ENCODE measurements around the gene EPB41L5. TPM values are rescaled to one million over a fixed set of nuclear protein-coding genes. Genes with fewer than 3 reads are reported as not detected.

Gene EPB41L5
- total RNA-seq, 1 experiment from 2014 or later: 19.0 TPM

DNA sequence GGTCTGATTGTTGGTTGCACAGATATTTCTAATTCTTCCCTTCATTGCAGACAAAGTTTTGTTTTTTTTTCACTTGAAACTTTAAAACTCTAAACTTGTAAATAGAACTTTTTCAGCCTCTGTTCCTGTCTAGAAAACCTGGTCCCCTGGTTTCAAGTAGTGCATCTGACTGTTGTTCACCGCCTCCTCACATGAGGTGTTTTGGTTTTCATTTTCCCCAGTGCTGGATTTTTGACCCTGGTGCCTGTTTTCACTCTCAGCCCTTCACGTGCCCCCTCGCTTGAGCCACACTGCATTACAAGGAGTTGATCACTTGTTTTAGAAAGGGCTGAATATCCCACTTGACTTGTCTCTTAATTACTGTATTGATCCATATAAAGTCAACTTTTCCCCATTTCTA, 110.2 kb downstream of the EPB41L5 start:
- TF ChIP-seq CTCF (IDR thresholded peaks at IDR 0.05; ENCODE audit: unreplicated experiment): no peak
- ChIA-PET CTCF (interaction anchor here (0.6 to 0.7 kb wide), 2 partner anchors 53 to 529 kb away, joined by 3 read pairs; no protein-coding TSS in a partner anchor), POLR2A (no interaction called here)
- Mint-ChIP-seq H3K4me3 (ENCODE audit: unreplicated experiment) (no peak overlapping the region), H3K9me3 (ENCODE audit: unreplicated experiment) (no peaks in the 10 kb centered on the region), H3K27me3 (ENCODE audit: insufficient read depth, unreplicated experiment) (no peaks in the 10 kb centered on the region), H3K4me1 (ENCODE audit: insufficient read depth, unreplicated experiment) (no peaks in the 10 kb centered on the region), H3K36me3 (ENCODE audit: insufficient read depth, unreplicated experiment) (peaks cover 6% of the 10 kb centered on the region), H3K27ac (ENCODE audit: low read depth, unreplicated experiment) (no peak overlapping the region)
- intact Hi-C loops (cut with micrococcal nuclease): no loop called here
- no peak for DNase-seq (ENCODE audit: unreplicated experiment)
- BruUV-seq (replicated peaks): no TSS peak

- intact Hi-C loops (cut with micrococcal nuclease): no loop called here
- H3K27me3 Mint-ChIP-seq (ENCODE audit: insufficient read depth, unreplicated experiment): no peaks in the 10 kb centered on the region
- no peak for TF ChIP-seq CTCF (IDR thresholded peaks at IDR 0.05; ENCODE audit: unreplicated experiment)
- H3K27ac Mint-ChIP-seq (ENCODE audit: low read depth, unreplicated experiment): no peak overlapping the region
- no TSS peak for BruUV-seq (replicated peaks)
- no peak for DNase-seq (ENCODE audit: unreplicated experiment)
- CTCF ChIA-PET: no interaction called here
- no peaks in the 10 kb centered on the region for H3K9me3 Mint-ChIP-seq (ENCODE audit: unreplicated experiment)
- POLR2A ChIA-PET: no interaction called here
- no peak overlapping the region for H3K4me3 Mint-ChIP-seq (ENCODE audit: unreplicated experiment)
- peaks cover 6% of the 10 kb centered on the region for H3K36me3 Mint-ChIP-seq (ENCODE audit: insufficient read depth, unreplicated experiment)
- H3K4me1 Mint-ChIP-seq (ENCODE audit: insufficient read depth, unreplicated experiment): no peaks in the 10 kb centered on the region
These were observed 112.3 kb downstream of the EPB41L5 start for GRCh38 chr2:120125195-120125594.

- Mint-ChIP-seq H3K9me3 (ENCODE audit: unreplicated experiment) (no peaks in the 10 kb centered on the region), H3K4me1 (ENCODE audit: insufficient read depth, unreplicated experiment) (peaks cover 6% of the 10 kb centered on the region), H3K27me3 (ENCODE audit: insufficient read depth, unreplicated experiment) (no peaks in the 10 kb centered on the region), H3K4me3 (ENCODE audit: unreplicated experiment) (no peak overlapping the region), H3K27ac (ENCODE audit: low read depth, unreplicated experiment) (no peak overlapping the region), H3K36me3 (ENCODE audit: insufficient read depth, unreplicated experiment) (peaks cover 5% of the 10 kb centered on the region)
- ChIA-PET POLR2A (no interaction called here), CTCF (interaction anchor here (0.6 to 0.8 kb wide), 2 partner anchors 11 to 18 kb away, joined by 3 read pairs; no protein-coding TSS in a partner anchor)
- no peak for TF ChIP-seq CTCF (IDR thresholded peaks at IDR 0.05; ENCODE audit: unreplicated experiment)
- no TSS peak for BruUV-seq (replicated peaks)
- DNase-seq (ENCODE audit: unreplicated experiment): no peak
- intact Hi-C loops (cut with micrococcal nuclease): no loop called here
These were observed 115.3 kb downstream of the EPB41L5 start for GRCh38 chr2:120128216-120128615.

DNA sequence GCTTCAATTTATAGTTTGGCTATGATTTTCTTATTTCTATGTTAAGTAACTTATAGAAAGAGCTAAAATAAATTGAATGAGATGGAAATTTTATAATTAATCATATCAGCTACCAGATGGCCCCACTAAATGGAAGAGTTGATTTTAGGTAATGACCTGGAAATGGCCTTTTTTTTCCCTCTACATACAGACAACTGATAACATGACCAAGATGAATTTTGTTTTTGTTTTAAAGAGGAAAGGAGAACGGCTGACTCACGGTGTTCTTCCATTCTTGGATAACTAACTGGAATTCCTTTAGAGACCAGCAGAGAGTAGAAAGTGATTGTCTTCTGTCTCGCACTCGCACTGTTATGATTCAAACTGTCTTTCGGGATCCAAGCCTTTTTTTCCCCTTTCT, 119.3 kb downstream of the EPB41L5 start:
- H3K27ac Mint-ChIP-seq (ENCODE audit: low read depth, unreplicated experiment): no peak overlapping the region
- POLR2A ChIA-PET: interaction anchor here (0.7 to 0.8 kb wide), 2 partner anchors 20 to 100 kb away, joined by 3 to 5 read pairs; no protein-coding TSS in a partner anchor

More for the DNA sequence above, 119.3 kb downstream of the EPB41L5 start:
- no peaks in the 10 kb centered on the region for H3K27me3 Mint-ChIP-seq (ENCODE audit: insufficient read depth, unreplicated experiment)
- intact Hi-C loops (cut with micrococcal nuclease): no loop called here
- H3K9me3 Mint-ChIP-seq (ENCODE audit: unreplicated experiment): no peaks in the 10 kb centered on the region
- no peak for DNase-seq (ENCODE audit: unreplicated experiment)
- H3K4me1 Mint-ChIP-seq (ENCODE audit: insufficient read depth, unreplicated experiment): peaks cover 28% of the 10 kb centered on the region
- TF ChIP-seq CTCF (IDR thresholded peaks at IDR 0.05; ENCODE audit: unreplicated experiment): no peak
- peaks cover 21% of the 10 kb centered on the region for H3K36me3 Mint-ChIP-seq (ENCODE audit: insufficient read depth, unreplicated experiment)
- CTCF ChIA-PET: interaction anchor here (0.6 to 3.6 kb wide), 6 partner anchors 23 to 471 kb away, joined by 3 to 25 read pairs (median 3); no protein-coding TSS in a partner anchor
- no TSS peak for BruUV-seq (replicated peaks)
- H3K4me3 Mint-ChIP-seq (ENCODE audit: unreplicated experiment): no peak overlapping the region

Measured in MCF 10A (cell line).